ENCODE data around the gene HK1.

Gene HK1

GRCh38 chr10:69451209-69451783, 173.0 kb downstream of the HK1 start, which contains the start of gene TSPAN15:
Gene TSPAN15, plus strand, starts transcription at chr10:69451465. Its CDS starts 130 bp downstream, at chr10:69451595.
- DNase-seq: peak; percentile 37 to 49
- TF ChIP-seq POLR2A (IDR thresholded peaks at IDR 0.05; ENCODE audit: low read length) (no peak), GATA1 (IDR thresholded peaks at IDR 0.05; ENCODE audit: low read depth, low read length) (no peak)
